Endodermal cell (in vitro differentiated cells): ENCODE measurements around the gene CLEC16A. TPM values are rescaled to one million over a fixed set of nuclear protein-coding genes. Genes with fewer than 3 reads are reported as not detected.

Experiments used
- DNase-seq: peaks from one replicate; pipeline ENCODE4 v3.0.0-alpha.2; 2017
- H3K27ac ChIP-seq: 2 replicates; pipeline ENCODE4 v1.5.1; 2013; ENCODE audit warnings: mild to moderate bottlenecking, low read depth, low read length, moderate library complexity
- H3K27me3 ChIP-seq: 2 replicates; pipeline ENCODE4 v1.6.1; 2013; ENCODE audit warnings: mild to moderate bottlenecking, low read length, moderate library complexity; ENCODE audit not compliant: insufficient read depth, control insufficient read depth, poor library complexity, severe bottlenecking
- H3K36me3 ChIP-seq: 2 replicates; pipeline ENCODE4 v1.7.0; 2013; ENCODE audit warnings: mild to moderate bottlenecking, low read length, moderate library complexity; ENCODE audit not compliant: control insufficient read depth, insufficient read depth
- H3K4me1 ChIP-seq: one replicate; pipeline ENCODE4 v1.7.0; 2013; ENCODE audit warnings: low read length; ENCODE audit not compliant: control insufficient read depth, insufficient read depth
- H3K4me3 ChIP-seq: 2 replicates; pipeline ENCODE4 v1.5.1; 2013; ENCODE audit warnings: mild to moderate bottlenecking, low read length, moderate library complexity
- H3K9ac ChIP-seq: 2 replicates; pipeline ENCODE4 v1.6.1; 2013; ENCODE audit warnings: mild to moderate bottlenecking, low read length, moderate library complexity; ENCODE audit not compliant: poor library complexity, severe bottlenecking; ENCODE audit errors: extremely low read depth
- H3K9me3 ChIP-seq: 2 replicates; pipeline ENCODE4 v1.6.1; 2013; ENCODE audit warnings: mild to moderate bottlenecking, low read length, moderate library complexity; ENCODE audit not compliant: control insufficient read depth
- H3K27ac Mint-ChIP-seq: 2 replicates; pipeline ENCODE4 v1.8.0; 2020; ENCODE audit warnings: mixed read lengths
- H3K27me3 Mint-ChIP-seq: 2 replicates; pipeline ENCODE4 v1.8.0; 2021; ENCODE audit warnings: mild to moderate bottlenecking, mixed read lengths; ENCODE audit not compliant: insufficient read depth
- H3K36me3 Mint-ChIP-seq: 2 replicates; pipeline ENCODE4 v1.8.0; 2020; ENCODE audit warnings: low read depth, mixed read lengths
- H3K4me1 Mint-ChIP-seq: 2 replicates; pipeline ENCODE4 v1.8.0; 2020; ENCODE audit warnings: mixed read lengths
- H3K4me3 Mint-ChIP-seq: 2 replicates; pipeline ENCODE4 v1.8.0; 2020; ENCODE audit warnings: mild to moderate bottlenecking, moderate library complexity, mixed read lengths
- H3K9me3 Mint-ChIP-seq: 2 replicates; pipeline ENCODE4 v1.8.0; 2020; ENCODE audit warnings: mild to moderate bottlenecking, mixed read lengths
- CTCF ChIP-seq: fragments of 200-600 bp; sonication (generic); conservative IDR thresholded peaks from 2 replicates; pipeline ENCODE4 v1.5.0; 2021; ENCODE audit warnings: antibody characterized with exemption, mild to moderate bottlenecking
- WGBS, 2 experiments: methylation state at CpG; one replicate each; pipeline versions ENCODE4 v1.1.5 to v1.1.7; 2013; ENCODE audit warnings: missing lambda C conversion rate in 2 of 2, mixed read lengths in 1 of 2; ENCODE audit not compliant: insufficient coverage in 1 of 2, insufficient read length in 1 of 2; 5-methylcytosine and 5-hydroxymethylcytosine counted together
- total RNA-seq, 2 donors: library from RNA; stranded (reverse); fragmentation: NEBNext Ultra II Directional in 1 of 2; extraction: Animal tissue kit (Norgen Biotek cat#: 25700) in 1 of 2; gene quantifications; 2 replicates in 1 of 2; 3 replicates in 1 of 2; pipeline ENCODE4 v1.2.1, GENCODE V29; 2021

The CLEC16A gene
- total RNA-seq, 2 donors from 2014 or later = 19.5 to 28.3 TPM

DNA sequence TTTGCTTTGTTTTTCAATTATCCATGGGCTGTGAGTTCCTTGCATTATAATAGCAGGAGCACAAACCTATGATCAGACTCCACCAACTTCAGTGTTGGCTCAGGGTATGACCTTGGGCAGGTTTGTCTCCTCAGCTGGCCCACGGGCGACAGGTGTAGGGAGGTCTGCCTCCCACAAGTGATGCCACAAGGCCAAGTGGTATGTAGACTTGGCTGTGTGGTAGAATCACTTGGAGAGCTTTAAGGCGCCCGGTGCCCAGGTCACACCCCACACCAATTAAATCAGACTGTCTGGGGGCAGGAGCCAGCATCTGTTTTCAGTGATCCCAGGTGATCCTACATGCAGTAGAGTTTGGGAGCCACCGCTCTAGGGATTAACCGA, 153.4 kb downstream of the CLEC16A start:
- Histone ChIP-seq H3K27me3 (no peaks in the 10 kb centered on the region), H3K9ac (no peak overlapping the region), H3K4me3 (no peak overlapping the region), H3K27ac (no peak overlapping the region), H3K4me1 (peaks cover 23% of the 10 kb centered on the region), H3K9me3 (no peaks in the 10 kb centered on the region), H3K36me3 (peaks cover 3% of the 10 kb centered on the region)
- whole genome bisulfite sequencing, 2 experiments = 95 to 100% methylated on average over 3 to 6 of the region's 6 CpGs
- Mint-ChIP-seq H3K27me3 (no peaks in the 10 kb centered on the region), H3K9me3 (no peaks in the 10 kb centered on the region), H3K4me1 (peaks cover 25% of the 10 kb centered on the region), H3K27ac (no peak overlapping the region), H3K36me3 (no peaks in the 10 kb centered on the region), H3K4me3 (no peak overlapping the region)
- no peak for TF ChIP-seq CTCF
- DNase-seq = no peak

- Mint-ChIP-seq H3K9me3 (no peaks in the 10 kb centered on the region), H3K36me3 (no peaks in the 10 kb centered on the region), H3K27me3 (no peaks in the 10 kb centered on the region), H3K27ac (no peak overlapping the region), H3K4me3 (no peak overlapping the region), H3K4me1 (peaks cover 25% of the 10 kb centered on the region)
- Histone ChIP-seq H3K4me3 (no peak overlapping the region), H3K27me3 (no peaks in the 10 kb centered on the region), H3K9me3 (no peaks in the 10 kb centered on the region), H3K4me1 (peaks cover 23% of the 10 kb centered on the region), H3K36me3 (peaks cover 3% of the 10 kb centered on the region), H3K9ac (no peak overlapping the region), H3K27ac (no peak overlapping the region)
- TF ChIP-seq CTCF = no peak
- no peak for DNase-seq
- 94% methylated on average over 8 to 15 of the region's 17 CpGs for WGBS, 2 experiments
These were observed 154.4 kb downstream of the CLEC16A start for GRCh38 chr16:11098601-11099390.

GRCh38 chr16:11099672-11100205, 155.4 kb downstream of the CLEC16A start:
- no peak for DNase-seq
- no peak for TF ChIP-seq CTCF
- Mint-ChIP-seq H3K9me3 (no peaks in the 10 kb centered on the region), H3K27ac (no peak overlapping the region), H3K27me3 (no peaks in the 10 kb centered on the region), H3K36me3 (no peaks in the 10 kb centered on the region), H3K4me1 (peaks cover 23% of the 10 kb centered on the region), H3K4me3 (no peak overlapping the region)
- Histone ChIP-seq H3K4me3 (no peak overlapping the region), H3K9me3 (no peaks in the 10 kb centered on the region), H3K9ac (no peak overlapping the region), H3K27me3 (no peaks in the 10 kb centered on the region), H3K36me3 (peaks cover 3% of the 10 kb centered on the region), H3K4me1 (peaks cover 23% of the 10 kb centered on the region), H3K27ac (no peak overlapping the region)
- 88 to 94% methylated on average over 7 of the region's 7 CpGs for WGBS, 2 experiments
